ENCODE results near the gene SORCS1. TPM values are rescaled to one million over a fixed set of nuclear protein-coding genes. Genes with fewer than 3 reads are reported as not detected.
A peak's percentile ranks its signal among the peaks of the same experiment; 100 is the strongest.

Gene SORCS1
- total and polyA plus RNA-seq, 2 experiments from 2014 or later: 2.9 to 8.9 TPM

DNA sequence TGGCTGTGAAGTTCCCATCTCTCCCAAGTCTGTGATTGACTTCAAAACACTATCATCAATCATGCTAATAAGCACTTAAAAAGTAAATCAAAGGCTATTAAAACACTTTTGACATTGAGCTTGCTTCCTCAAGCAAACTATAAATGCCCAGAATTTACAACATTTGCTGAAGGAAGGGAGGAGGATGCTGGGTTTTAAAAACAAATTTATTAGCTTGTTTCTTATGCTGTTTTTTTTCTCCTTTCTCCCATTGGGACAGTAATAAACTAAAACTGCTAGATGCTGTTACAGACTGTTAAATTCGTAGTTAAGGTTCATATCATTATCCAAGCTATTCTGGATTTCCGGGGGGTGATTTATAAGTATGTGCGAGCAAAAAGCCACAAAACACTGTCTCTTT is 250.5 kb downstream of the SORCS1 start (continued):
- TF ChIP-seq, protein P1, sequence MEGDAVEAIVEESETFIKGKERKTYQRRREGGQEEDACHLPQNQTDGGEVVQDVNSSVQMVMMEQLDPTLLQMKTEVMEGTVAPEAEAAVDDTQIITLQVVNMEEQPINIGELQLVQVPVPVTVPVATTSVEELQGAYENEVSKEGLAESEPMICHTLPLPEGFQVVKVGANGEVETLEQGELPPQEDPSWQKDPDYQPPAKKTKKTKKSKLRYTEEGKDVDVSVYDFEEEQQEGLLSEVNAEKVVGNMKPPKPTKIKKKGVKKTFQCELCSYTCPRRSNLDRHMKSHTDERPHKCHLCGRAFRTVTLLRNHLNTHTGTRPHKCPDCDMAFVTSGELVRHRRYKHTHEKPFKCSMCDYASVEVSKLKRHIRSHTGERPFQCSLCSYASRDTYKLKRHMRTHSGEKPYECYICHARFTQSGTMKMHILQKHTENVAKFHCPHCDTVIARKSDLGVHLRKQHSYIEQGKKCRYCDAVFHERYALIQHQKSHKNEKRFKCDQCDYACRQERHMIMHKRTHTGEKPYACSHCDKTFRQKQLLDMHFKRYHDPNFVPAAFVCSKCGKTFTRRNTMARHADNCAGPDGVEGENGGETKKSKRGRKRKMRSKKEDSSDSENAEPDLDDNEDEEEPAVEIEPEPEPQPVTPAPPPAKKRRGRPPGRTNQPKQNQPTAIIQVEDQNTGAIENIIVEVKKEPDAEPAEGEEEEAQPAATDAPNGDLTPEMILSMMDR (conservative IDR thresholded peaks at IDR 0.05; ENCODE audit: low read depth in 2 of 2): no peak
- TF ChIP-seq, protein P2, sequence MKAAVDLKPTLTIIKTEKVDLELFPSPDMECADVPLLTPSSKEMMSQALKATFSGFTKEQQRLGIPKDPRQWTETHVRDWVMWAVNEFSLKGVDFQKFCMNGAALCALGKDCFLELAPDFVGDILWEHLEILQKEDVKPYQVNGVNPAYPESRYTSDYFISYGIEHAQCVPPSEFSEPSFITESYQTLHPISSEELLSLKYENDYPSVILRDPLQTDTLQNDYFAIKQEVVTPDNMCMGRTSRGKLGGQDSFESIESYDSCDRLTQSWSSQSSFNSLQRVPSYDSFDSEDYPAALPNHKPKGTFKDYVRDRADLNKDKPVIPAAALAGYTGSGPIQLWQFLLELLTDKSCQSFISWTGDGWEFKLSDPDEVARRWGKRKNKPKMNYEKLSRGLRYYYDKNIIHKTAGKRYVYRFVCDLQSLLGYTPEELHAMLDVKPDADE (IDR thresholded peaks at IDR 0.05): no peak
- no peak for TF ChIP-seq REST (IDR thresholded peaks at IDR 0.05; ENCODE audit: unreplicated experiment)
- no peak for TF ChIP-seq CREB1 (CRISPR knock-in tag; IDR thresholded peaks at IDR 0.05; ENCODE audit: low read depth)

DNA sequence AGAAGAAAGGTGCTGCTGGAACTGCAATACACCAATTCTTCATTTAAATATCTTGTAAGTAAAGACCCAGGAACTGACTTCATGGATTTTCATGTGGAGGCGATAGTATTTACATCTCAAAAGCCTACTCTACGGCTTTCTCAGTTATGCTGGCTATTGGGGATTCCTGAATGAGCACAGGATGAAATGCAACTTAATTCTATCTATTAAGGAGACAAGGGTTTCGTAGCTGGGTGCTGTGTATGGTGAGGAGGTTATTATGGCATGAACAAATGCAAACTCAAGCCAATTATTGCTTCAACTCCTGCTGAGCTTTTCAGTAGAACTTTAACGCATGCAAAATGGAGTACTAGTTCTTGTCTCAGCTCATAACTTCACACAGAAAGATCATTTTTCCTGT is 251.2 kb downstream of the SORCS1 start:
- Histone ChIP-seq H4K20me1 (replicated peaks; ENCODE audit: insufficient read depth) (no peaks in the 10 kb centered on the region), H3F3A (replicated peaks; ENCODE audit: low read depth) (peaks cover 9% of the 10 kb centered on the region; the same call in 1 of the 2 replicates), H3K27ac (ENCODE audit: low read depth) (peak overlapping the region; percentile 83), H3K36me3 (ENCODE audit: insufficient read depth) (no peaks in the 10 kb centered on the region), H3K27me3 (ENCODE audit: insufficient read depth) (no peaks in the 10 kb centered on the region), H2AFZ (no peak overlapping the region), H3K79me2 (replicated peaks; ENCODE audit: insufficient read depth) (no peaks in the 10 kb centered on the region), H3K4me3 (peak overlapping the region; percentile 14; the same call in 1 of the 2 replicates), H3K4me2 (peak overlapping the region; percentile 69), H3K4me1 (ENCODE audit: insufficient read depth) (peaks cover 57% of the 10 kb centered on the region), H3K9me2 (ENCODE audit: insufficient read depth) (peaks cover 4% of the 10 kb centered on the region; the same call in 1 of the 2 replicates)
- Mint-ChIP-seq H3K4me3 (peak overlapping the region; percentile 44), H3K4me1 (peaks cover 64% of the 10 kb centered on the region), H3K9me3 (no peaks in the 10 kb centered on the region), H3K36me3 (ENCODE audit: low read depth) (no peaks in the 10 kb centered on the region), H3K27ac (peak overlapping the region; percentile 88), H3K27me3 (ENCODE audit: insufficient read depth, low read depth, poor library complexity) (peaks cover 5% of the 10 kb centered on the region)
- peak; percentile 60 for ATAC-seq
- TF ChIP-seq EZH2 (IDR thresholded peaks at IDR 0.05; ENCODE audit: low read depth, unreplicated experiment): no peak
- TF ChIP-seq NANOG (IDR thresholded peaks at IDR 0.05; ENCODE audit: borderline replicate concordance): peak; percentile 36; the same call in 1 of the 2 replicates
- peak; percentile 47 for DNase-seq (ENCODE audit: low spot score)

DNA sequence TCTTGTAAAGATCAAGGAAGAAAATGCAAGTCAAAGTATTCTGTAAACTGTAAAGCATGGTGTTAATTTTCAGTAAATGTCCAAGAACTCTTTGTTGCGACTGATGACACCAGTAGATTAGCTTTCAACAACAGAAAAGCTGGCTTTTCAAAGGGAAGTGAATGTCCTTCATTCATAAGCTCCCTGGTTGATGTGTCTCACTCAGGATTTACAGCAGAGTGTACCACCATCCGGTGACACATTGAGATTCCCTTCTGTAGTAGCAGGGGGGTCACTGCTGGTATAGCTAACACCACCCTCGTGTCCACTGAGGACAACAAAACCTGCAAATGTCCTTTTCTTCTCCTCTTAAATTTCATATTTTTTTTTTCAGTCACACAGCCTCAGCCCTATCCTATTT is 253.4 kb downstream of the SORCS1 start:
- 0 out of 2 replicates have a peak overlapping the region, but pooled peaks have one; percentile 53 for H3K27ac ChIP-seq (ENCODE audit: low read depth)
- H3K4me3 ChIP-seq: no peak overlapping the region
- peaks cover 9% of the 10 kb centered on the region; the same call in 1 of the 2 replicates for H3F3A ChIP-seq (replicated peaks; ENCODE audit: low read depth)
- Mint-ChIP-seq H3K4me3 (no peak overlapping the region), H3K9me3 (no peaks in the 10 kb centered on the region), H3K27me3 (ENCODE audit: insufficient read depth, low read depth, poor library complexity) (peaks cover 6% of the 10 kb centered on the region), H3K36me3 (ENCODE audit: low read depth) (no peaks in the 10 kb centered on the region; the same call in 2 of the 3 replicates), H3K27ac (peak overlapping the region; percentile 45; the same call in 1 of the 2 replicates), H3K4me1 (peaks cover 66% of the 10 kb centered on the region)
- no peaks in the 10 kb centered on the region for H4K20me1 ChIP-seq (replicated peaks; ENCODE audit: insufficient read depth)
- no peak for DNase-seq (ENCODE audit: low spot score)
- H3K36me3 ChIP-seq (ENCODE audit: insufficient read depth): no peaks in the 10 kb centered on the region
- no peak for TF ChIP-seq NANOG (IDR thresholded peaks at IDR 0.05; ENCODE audit: borderline replicate concordance)
- no peak for TF ChIP-seq ZNF331 (CRISPR knock-in tag; IDR thresholded peaks at IDR 0.05; ENCODE audit: low read depth)
- TF ChIP-seq CREB1 (CRISPR knock-in tag; IDR thresholded peaks at IDR 0.05; ENCODE audit: low read depth): no peak
- TF ChIP-seq JUNB (IDR thresholded peaks at IDR 0.05; ENCODE audit: unreplicated experiment): no peak
- H3K4me1 ChIP-seq (ENCODE audit: insufficient read depth): peaks cover 57% of the 10 kb centered on the region
- H3K79me2 ChIP-seq (replicated peaks; ENCODE audit: insufficient read depth): no peaks in the 10 kb centered on the region
- no peaks in the 10 kb centered on the region for H3K27me3 ChIP-seq (ENCODE audit: insufficient read depth)
- no peak for ATAC-seq
- no peak overlapping the region for H3K4me2 ChIP-seq
- H3K9me2 ChIP-seq (ENCODE audit: insufficient read depth): peaks cover 4% of the 10 kb centered on the region; the same call in 1 of the 2 replicates
- H2AFZ ChIP-seq: no peak overlapping the region

Data from GM23338 (cell line).